ENCODE results near the gene TRNP1.

GRCh38 chr1:26983863-26984262 is 9.6 kb upstream of the TRNP1 start:
- no peak for TF ChIP-seq CTCF (IDR thresholded peaks at IDR 0.05)
- no peak for TF ChIP-seq POLR2A (IDR thresholded peaks at IDR 0.05)

All from right lobe of liver (tissue), 4 donors.